Keratinocyte (primary cell): Measurements from ENCODE around the gene TSKU.

Experiments
- EZH2 ChIP-seq: IDR thresholded peaks from one replicate; pipeline ENCODE4 v1.6.1; 2012; ENCODE audit warnings: inconsistent platforms, mild to moderate bottlenecking, low read length, moderate library complexity
- TF ChIP-seq, protein P1 (sequence below), 3 experiments: IDR thresholded peaks in 1 of 3; conservative IDR thresholded peaks in 1 of 3; optimal IDR thresholded peaks in 1 of 3; 2 replicates in 2 of 3; 3 replicates in 1 of 3; pipeline versions ENCODE3 to v1.5.1; 2011; ENCODE audit warnings: low read length in 3 of 3, mild to moderate bottlenecking in 3 of 3, moderate library complexity in 2 of 3, control low read depth in 1 of 3, inconsistent platforms in 1 of 3; ENCODE audit not compliant: insufficient read depth in 2 of 3; ENCODE audit errors: extremely low read depth in 1 of 3

DNA sequence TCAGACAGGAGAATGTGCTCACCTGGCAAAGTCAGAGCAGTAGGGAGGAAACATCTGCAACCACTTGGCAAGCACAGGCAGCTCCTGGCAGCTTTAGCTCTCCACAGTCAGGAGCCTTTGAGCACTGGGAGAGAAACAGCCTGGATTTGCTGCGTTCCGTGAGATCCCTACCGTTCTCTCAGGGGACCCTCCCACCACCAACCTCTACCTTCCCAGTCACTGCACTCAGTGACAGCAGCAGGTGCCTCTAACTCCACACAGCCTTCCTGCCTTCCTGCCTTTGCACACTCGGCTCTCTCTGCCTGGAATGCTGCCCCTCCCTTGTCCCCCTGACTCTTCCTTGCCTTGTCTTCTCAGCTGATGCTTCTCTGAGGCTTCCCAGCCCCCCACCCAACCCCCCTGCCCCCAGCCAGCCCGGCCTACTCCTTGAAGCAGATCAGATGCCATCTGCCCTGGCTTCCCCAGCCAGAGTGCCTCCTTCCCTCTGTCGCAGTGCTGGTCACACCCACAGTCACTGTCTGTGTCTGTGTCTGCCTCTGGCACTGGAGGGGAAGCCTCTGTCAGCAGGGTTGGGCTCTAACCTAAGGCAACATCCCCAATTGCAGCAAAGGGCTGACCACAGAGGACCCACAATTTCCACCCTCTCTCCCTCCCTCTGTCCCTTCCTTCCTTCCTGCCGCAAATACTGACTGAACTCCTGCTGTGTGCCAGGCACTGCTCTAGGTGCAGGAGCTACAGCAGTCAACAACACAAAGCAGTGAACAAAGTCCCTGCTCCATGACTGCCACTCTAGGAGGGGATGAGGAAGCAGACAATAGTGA, 14.9 kb upstream of the TSKU start:
- TF ChIP-seq, protein P1, sequence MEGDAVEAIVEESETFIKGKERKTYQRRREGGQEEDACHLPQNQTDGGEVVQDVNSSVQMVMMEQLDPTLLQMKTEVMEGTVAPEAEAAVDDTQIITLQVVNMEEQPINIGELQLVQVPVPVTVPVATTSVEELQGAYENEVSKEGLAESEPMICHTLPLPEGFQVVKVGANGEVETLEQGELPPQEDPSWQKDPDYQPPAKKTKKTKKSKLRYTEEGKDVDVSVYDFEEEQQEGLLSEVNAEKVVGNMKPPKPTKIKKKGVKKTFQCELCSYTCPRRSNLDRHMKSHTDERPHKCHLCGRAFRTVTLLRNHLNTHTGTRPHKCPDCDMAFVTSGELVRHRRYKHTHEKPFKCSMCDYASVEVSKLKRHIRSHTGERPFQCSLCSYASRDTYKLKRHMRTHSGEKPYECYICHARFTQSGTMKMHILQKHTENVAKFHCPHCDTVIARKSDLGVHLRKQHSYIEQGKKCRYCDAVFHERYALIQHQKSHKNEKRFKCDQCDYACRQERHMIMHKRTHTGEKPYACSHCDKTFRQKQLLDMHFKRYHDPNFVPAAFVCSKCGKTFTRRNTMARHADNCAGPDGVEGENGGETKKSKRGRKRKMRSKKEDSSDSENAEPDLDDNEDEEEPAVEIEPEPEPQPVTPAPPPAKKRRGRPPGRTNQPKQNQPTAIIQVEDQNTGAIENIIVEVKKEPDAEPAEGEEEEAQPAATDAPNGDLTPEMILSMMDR (optimal IDR thresholded peaks at IDR 0.05 in 1 of 3, IDR thresholded peaks at IDR 0.05 in 1 of 3, conservative IDR thresholded peaks at IDR 0.05 in 1 of 3; ENCODE audit: extremely low read depth in 1 of 3, insufficient read depth in 2 of 3, low read length in 3 of 3), result no peak
- TF ChIP-seq EZH2, result no peak
